Measurements from ENCODE around the gene ZDHHC11B.
"Not testable (repeated sequence)": the region's sequence is repeated elsewhere in the genome, so short reads cannot be mapped to it uniquely, and the experiment has no call there.

Gene ZDHHC11B

GRCh38 chr5:749101-749670 lies 35.3 kb downstream of the ZDHHC11B start:
- no peak for TF ChIP-seq CTCF (IDR thresholded peaks at IDR 0.05; ENCODE audit: low read depth, low read length)
- TF ChIP-seq MAX (IDR thresholded peaks at IDR 0.05; ENCODE audit: low read depth, low read length) = no peak
- TF ChIP-seq POLR2A (IDR thresholded peaks at IDR 0.05; ENCODE audit: extremely low read depth, insufficient read length) = no peak
- no peak for TF ChIP-seq MYC (IDR thresholded peaks at IDR 0.05; ENCODE audit: low read depth, low read length)
- H3K4me3 ChIP-seq (ENCODE audit: low read depth, low read length) = no peak overlapping the region
- DNase-seq (ENCODE audit: low read depth) = no peak

GRCh38 chr5:748011-748980 lies 36.2 kb downstream of the ZDHHC11B start:
- H3K4me3 ChIP-seq (ENCODE audit: low read depth, low read length); DNase-seq (ENCODE audit: low read depth): not testable (repeated sequence)

- H3K4me3 ChIP-seq (ENCODE audit: low read depth, low read length); DNase-seq (ENCODE audit: low read depth): not testable (repeated sequence)
Observed at GRCh38 chr5:747303-747844, 37.2 kb downstream of the ZDHHC11B start.

GRCh38 chr5:746258-746761 lies 38.2 kb downstream of the ZDHHC11B start:
- TF ChIP-seq POLR2A (IDR thresholded peaks at IDR 0.05; ENCODE audit: extremely low read depth, insufficient read length) (no peak), MAX (IDR thresholded peaks at IDR 0.05; ENCODE audit: low read depth, low read length) (no peak), CTCF (IDR thresholded peaks at IDR 0.05; ENCODE audit: low read depth, low read length) (no peak), MYC (IDR thresholded peaks at IDR 0.05; ENCODE audit: low read depth, low read length) (no peak)
- no peak for DNase-seq (ENCODE audit: low read depth)
- no peak overlapping the region for H3K4me3 ChIP-seq (ENCODE audit: low read depth, low read length)

GRCh38 chr5:745272-746142 lies 39.0 kb downstream of the ZDHHC11B start:
- DNase-seq (ENCODE audit: low read depth); H3K4me3 ChIP-seq (ENCODE audit: low read depth, low read length): not testable (repeated sequence)

GRCh38 chr5:743696-744404 lies 40.7 kb downstream of the ZDHHC11B start:
- H3K4me3 ChIP-seq (ENCODE audit: low read depth, low read length); DNase-seq (ENCODE audit: low read depth): not testable (repeated sequence)

GRCh38 chr5:742276-742675 lies 42.3 kb downstream of the ZDHHC11B start:
- H3K4me3 ChIP-seq (ENCODE audit: low read depth, low read length); DNase-seq (ENCODE audit: low read depth): not testable (repeated sequence)

- not testable (repeated sequence) for H3K4me3 ChIP-seq (ENCODE audit: low read depth, low read length); DNase-seq (ENCODE audit: low read depth)
Observed at GRCh38 chr5:734145-734544, 50.4 kb downstream of the ZDHHC11B start.

GRCh38 chr5:732754-733454 lies 51.6 kb downstream of the ZDHHC11B start:
- not testable (repeated sequence) for DNase-seq (ENCODE audit: low read depth); H3K4me3 ChIP-seq (ENCODE audit: low read depth, low read length)

- not testable (repeated sequence) for DNase-seq (ENCODE audit: low read depth); H3K4me3 ChIP-seq (ENCODE audit: low read depth, low read length)
Observed at GRCh38 chr5:729225-729624, 55.3 kb downstream of the ZDHHC11B start.

GRCh38 chr5:727087-727486 lies 57.4 kb downstream of the ZDHHC11B start:
- DNase-seq (ENCODE audit: low read depth); H3K4me3 ChIP-seq (ENCODE audit: low read depth, low read length): not testable (repeated sequence)

- not testable (repeated sequence) for H3K4me3 ChIP-seq (ENCODE audit: low read depth, low read length); DNase-seq (ENCODE audit: low read depth)
Observed at GRCh38 chr5:723865-724264, 60.7 kb downstream of the ZDHHC11B start.

- H3K4me3 ChIP-seq (ENCODE audit: low read depth, low read length); DNase-seq (ENCODE audit: low read depth): not testable (repeated sequence)
Observed at GRCh38 chr5:723309-723708, 61.2 kb downstream of the ZDHHC11B start.

Data from NB4 (cell line).